Fibroblast of skin of right biceps (primary cell): ENCODE measurements around the gene CFAP45.
"Not testable (repeated sequence)": the region's sequence is repeated elsewhere in the genome, so short reads cannot be mapped to it uniquely, and the experiment has no call there.

ENCODE experiments used
- DNase-seq: peaks from one replicate; pipeline ENCODE4 v3.0.0-alpha.2; 2013

CFAP45 gene

DNA sequence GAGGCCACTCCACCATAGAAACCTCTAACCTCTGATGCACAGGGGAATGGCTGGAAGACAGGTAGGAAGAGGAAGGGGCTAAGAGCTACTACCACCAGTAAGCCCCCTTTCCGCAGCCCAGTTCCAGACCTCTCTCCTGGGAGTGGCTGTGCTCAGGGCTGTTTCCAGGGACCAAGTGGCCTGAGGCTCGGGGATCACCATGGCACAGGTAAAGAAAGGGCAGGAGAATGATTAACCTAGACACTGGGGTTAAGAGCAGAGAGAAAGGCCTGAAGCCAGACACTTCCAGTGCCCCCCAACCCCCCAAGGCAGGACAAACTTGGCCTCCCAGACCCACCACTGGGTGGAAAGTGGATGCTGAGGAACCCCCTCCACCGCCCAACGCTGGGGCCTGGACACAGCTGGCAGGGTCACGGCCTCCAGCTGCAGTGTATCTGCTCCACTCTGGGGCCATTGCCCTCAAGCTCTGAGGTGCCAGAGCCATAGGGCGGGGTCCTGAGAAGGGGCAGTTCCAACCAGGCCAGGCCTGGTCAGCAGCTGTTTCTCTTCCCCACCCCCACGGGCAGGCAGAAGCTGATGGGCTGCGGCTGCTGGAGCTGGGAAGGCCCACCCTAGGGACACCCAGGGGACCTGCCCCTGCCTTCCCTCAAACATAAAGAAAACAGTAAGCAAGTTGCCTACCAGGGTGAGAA, 22.7 kb upstream of the CFAP45 start:
- no peak for DNase-seq

DNA sequence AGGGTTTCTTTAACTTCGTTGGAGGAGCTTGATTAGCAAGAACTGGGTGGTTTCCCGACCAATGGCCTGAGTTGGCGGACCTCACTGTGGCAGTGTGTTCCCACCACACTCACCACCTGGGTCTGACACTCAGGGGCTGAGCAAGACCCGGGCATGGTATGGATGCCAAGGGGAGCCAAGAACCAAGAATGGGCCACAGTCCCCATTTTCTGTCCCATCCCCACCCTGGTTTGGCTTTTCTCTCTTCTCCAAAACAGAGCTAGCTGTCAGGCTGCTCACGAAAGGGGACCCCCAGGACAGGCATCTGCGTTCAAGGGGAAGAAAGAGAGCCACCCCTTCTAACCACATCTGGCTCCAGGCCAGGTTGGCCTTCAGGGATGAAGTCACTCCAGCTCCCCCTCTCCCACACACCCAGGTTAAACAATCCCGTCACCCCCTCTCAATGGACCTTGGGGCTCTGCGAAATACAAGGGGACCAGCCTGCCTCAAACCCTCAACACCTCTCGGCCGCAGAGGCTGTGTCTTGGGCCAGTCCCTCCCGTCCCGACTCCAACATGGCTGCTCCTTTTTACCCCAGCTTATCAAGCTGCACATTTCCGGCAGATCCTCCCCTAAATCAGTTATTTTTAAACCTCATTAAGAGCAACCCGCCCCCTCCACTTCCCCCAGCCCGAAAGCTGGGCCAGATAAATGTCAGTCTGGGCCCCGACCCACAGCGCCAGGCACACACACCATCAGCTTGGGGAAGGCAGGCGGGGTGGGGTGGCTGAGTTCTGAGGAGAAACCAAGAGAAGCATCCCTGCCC, 21.9 kb upstream of the CFAP45 start:
- peak; percentile 48 for DNase-seq

- no peak for DNase-seq
Observed at GRCh38 chr1:159921251-159921650, 21.3 kb upstream of the CFAP45 start.

- DNase-seq = no peak
Observed at GRCh38 chr1:159920651-159921050, 20.7 kb upstream of the CFAP45 start.

GRCh38 chr1:159920202-159920601, 20.2 kb upstream of the CFAP45 start:
- DNase-seq = no peak

GRCh38 chr1:159919236-159919865, 19.4 kb upstream of the CFAP45 start:
- DNase-seq = no peak

GRCh38 chr1:159918352-159919200, 18.6 kb upstream of the CFAP45 start:
- DNase-seq = no peak

DNA sequence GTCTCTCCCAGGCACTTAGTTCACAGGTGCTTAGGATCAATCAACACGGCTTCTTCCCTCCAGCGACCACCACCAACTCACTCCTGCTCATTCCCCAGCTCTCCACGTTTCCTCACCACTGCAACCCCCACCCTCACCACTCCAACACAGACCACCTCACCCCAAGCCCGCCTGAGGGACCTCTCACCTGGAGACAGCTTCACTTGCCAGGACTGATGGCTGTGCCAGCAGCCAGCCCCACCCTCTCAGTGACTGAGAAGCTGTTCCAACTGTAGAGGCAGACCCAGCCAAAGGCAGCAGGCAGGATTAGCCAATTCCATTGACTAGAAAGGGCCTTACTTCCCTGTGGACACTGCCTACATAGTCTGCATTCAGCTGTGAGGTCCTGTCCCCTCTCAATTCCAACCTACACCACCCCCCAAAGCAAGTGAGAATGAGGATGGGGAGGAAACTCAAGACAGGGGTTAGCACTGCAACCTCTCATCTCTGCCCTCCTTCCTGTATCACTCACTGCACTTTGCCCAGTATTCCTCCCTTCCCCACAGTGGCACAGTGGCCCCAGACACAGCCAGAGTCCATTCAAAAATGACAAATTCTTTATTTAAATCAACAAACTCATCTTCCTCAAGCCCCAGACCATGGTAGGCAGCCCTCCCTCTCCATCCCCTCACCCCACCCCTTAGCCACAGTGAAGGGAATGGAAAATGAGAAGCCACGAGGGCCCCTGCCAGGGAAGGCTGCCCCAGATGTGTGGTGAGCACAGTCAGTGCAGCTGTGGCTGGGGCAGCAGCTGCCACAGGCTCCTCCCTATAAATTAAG, 17.8 kb upstream of the CFAP45 start:
- no peak for DNase-seq

GRCh38 chr1:159916242-159917051, 16.5 kb upstream of the CFAP45 start:
- peak; percentile 94 for DNase-seq

DNA sequence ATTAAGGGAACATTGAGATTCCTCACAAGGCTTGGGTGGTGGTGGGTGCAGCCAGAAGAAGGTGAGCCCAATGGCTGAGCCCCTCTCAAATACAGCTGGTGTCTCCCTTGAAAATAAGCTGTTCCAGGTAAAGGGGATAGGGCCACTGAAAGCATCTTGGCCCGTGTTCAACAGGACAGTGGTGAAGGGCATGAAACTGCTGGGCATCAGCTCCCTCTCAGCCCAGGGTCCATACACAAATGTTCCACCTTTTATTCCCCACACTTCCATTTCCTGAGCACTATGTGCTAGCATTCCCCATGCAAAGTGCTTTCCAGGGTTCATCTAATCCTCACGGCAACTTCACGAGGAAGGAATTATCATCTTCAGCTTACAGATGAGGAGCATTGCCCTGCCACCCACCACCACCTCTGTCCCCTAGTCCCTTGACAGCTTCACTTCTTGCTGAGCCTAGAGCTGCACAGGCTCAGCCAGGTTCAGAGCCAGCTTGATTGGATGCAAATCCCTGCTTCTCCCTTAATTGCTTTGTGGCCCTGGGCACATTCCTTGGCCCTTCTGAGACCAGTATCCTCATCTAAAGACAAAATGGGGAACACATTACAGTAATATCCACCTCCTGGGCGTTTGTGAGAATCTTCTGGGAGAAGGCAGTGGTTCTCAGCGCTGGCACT, 15.7 kb upstream of the CFAP45 start:
- DNase-seq = no peak

DNA sequence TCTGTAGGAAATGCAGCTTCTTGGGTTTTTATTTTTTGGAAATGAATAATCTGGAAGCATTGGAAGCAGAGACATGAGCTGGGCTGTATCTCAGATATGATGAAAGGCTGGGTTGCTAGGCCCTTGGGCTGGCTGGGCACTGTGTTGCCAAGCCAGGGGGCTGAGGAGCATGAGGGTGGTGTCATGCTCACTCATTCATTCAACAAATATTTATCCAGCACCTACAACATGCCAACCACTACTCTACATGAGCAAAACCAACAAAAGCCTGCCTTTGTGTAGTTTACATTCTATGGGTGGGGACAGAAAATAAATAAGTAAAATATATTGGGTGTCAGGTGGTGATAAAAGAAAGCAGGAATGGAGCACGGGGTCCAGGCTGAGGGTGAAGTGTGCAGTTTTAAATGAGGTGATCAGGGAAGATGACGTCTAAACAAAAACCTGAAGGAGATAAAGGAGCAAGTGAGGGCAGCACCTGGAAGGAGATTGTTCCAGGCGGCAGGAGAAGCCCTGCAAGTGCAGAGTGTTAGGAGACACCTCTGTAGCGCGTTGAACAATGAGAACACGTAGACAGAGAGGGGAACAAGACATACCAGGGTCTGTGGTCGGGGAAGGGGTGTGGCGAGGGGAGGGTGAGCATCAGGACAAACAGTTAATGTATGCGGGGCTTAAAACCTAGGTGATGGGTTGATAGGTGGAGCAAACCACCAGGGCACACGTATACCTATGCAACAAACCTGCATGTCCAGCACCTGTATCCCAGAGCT, 14.5 kb upstream of the CFAP45 start:
- DNase-seq = no peak

DNA sequence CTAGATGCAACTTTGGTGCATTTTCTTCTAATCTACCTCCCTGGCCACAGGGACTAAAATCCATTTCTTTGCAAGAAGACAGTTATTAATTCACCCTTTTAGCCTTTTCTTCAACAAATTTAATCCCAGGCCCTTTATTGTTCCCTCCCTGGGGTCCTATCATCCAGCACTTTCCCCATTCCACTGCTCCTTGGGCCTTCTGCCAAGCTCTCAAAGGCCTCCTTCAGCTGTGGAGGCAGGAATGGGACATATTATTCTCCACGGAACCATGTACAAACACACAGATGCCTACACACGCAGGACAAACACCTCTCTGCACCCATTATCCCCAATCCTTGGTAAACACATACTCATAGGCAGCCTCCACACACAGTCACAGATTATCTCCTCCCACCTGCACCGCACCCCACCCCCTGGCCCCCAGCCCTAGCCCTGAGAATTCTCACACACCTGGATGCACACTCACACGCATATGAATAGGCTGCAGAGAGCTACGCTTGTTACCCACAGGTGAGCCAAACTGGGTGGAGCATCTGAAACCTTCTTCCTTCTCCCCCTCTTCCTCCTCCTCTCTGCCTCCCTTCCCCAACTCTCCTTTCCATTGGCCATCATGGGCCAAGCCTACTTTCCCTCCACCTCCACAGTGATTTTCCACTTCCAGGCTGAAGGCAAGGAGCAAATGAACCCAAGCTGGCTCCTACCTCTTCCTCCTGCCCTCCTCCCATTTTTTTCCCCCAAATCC, 13.7 kb upstream of the CFAP45 start:
- no peak for DNase-seq

- no peak for DNase-seq
Observed at GRCh38 chr1:159911326-159912070, 11.5 kb upstream of the CFAP45 start.

DNA sequence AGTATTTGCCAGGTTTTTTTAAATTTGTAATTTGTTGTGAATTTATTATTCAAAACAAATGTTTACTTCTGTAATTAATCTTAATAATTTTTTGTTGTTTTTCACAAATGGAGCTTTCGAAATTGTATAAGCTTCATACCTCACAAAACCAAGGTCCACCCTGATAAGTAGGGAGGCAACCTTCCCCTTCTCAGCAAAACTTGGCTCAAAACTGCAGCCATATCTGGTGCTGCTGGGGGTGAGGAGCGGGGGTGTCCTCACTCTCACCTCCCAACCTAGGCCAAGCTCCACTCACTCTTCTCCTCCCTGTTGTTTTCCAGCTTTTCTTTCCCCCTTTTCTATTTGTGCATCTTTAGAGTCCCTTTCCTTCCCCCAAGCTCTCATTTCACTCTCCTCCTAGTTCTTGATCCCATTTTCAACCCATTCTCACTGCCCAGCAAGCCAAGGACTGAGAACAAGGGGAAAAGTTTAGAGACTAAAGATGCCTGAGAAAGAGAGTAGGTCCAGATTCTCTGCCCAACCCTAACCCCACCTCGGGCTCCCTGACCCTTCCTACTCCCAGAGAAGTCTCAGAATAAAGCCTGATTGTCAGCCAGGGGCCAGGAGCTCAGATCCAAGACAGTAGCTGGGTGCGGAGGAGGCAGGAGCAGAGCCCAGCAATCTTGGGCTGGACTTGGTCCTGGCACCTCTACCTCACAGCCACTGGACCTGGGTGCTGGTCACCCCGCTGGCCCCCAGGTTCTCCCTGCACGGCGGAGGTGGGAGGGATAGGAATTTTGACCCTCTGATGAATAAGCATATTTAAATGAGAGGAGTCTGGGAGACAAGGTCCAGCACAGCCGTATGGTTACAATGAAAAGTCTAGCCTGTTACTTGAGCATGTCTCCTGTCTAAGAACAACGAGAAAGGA, 8.3 kb upstream of the CFAP45 start:
- DNase-seq = no peak

GRCh38 chr1:159906960-159907359, 7.0 kb upstream of the CFAP45 start:
- no peak for DNase-seq

- not testable (repeated sequence) for DNase-seq
Observed at GRCh38 chr1:159904036-159904435, 4.1 kb upstream of the CFAP45 start.

- no peak for DNase-seq
Observed at GRCh38 chr1:159902541-159902940, 2.6 kb upstream of the CFAP45 start.
